Endothelial cell of umbilical vein (primary cell): ENCODE measurements around the gene STAB1.

Experiments used
- EZH2 ChIP-seq: IDR thresholded peaks from 2 replicates; pipeline ENCODE4 v1.6.1; 2012; ENCODE audit warnings: borderline replicate concordance, low read depth, mild to moderate bottlenecking, moderate library complexity, low read length, inconsistent platforms; ENCODE audit not compliant: severe bottlenecking
- MAX ChIP-seq: IDR thresholded peaks from 2 replicates; pipeline ENCODE4 v1.6.1; 2011; ENCODE audit not compliant: insufficient read depth, insufficient read length
- POLR2A ChIP-seq: IDR thresholded peaks from 2 replicates; pipeline ENCODE4 v1.6.1; 2012; ENCODE audit warnings: low read depth, mild to moderate bottlenecking, control low read depth, low read length

DNA sequence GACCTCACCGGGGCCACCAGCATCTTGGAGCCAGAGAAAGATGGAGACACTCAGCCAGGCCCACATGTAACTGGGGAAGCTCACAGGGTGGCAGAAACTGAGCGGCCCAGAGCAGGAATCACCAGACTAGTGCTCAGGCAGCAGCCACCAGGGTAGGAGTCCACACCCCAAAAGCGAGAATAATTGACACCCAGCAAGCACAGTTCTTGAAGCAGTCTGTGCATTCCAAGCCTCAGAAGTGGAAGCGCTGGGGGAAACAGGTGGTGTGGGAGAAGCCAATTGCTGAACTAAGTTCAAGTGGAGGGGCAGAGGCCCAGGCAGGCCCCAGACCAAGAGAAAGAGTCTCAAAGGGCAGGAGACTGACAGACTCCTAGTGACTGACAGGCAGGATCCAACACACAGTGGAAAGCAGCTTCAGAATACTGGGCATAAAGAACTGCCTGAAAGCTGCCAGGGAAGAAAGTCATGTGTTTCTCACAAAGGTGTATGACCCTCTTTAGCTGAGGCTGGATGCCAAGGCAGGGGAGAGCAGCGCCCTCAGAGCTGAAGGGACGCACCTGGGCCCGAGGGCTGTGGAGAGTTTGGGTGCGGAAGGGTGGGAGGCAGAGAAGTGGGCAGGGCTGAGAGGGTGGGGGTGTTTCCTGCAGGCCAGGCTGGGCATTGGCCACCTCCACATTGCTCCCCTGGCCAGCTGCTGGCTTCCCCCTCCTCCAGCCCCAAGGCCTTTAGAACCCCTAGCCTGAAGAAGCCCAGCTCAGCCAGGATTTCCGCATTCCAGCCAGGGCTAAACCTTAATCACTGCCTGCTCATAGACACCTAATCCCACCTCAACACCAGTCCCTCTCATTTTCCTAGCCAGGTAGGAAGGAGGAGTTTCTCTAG, 30.8 kb downstream of the STAB1 start:
- TF ChIP-seq EZH2 (no peak), POLR2A (peak; percentile 68), MAX (no peak)
